CD4-positive, CD25-positive, alpha-beta regulatory T cell (primary cell): ENCODE data around the gene NCAPH2. TPM values are rescaled to one million over a fixed set of nuclear protein-coding genes. Genes with fewer than 3 reads are reported as not detected.

ENCODE experiments used
- polyA plus RNA-seq, 4 donors: library from polyadenylated mRNA; unstranded; fragments of 300-500 nt; fragmentation: Illumina TruSeq; gene quantifications; one replicate each; pipeline ENCODE4 v1.2.3, GENCODE V29; 2021
- total RNA-seq: library from RNA; stranded (reverse); gene quantifications from one replicate; pipeline ENCODE4 v1.2.3, GENCODE V29; 2022

Gene NCAPH2
- total and polyA plus RNA-seq, 5 donors from 2014 or later: 35.8 to 112 (median 41.7) TPM

Other genes starting within 250 kb of the NCAPH2 start
- 2.0 TPM for gene MAPK12, start 246.5 kb upstream of the NCAPH2 start, total RNA-seq
- under 1 TPM in 2 of 4 donors, not detected in 2; 0.03 to 0.05 TPM for gene MAPK12, start 246.5 kb upstream of the NCAPH2 start, polyA plus RNA-seq
- gene MAPK11, start 237.8 kb upstream of the NCAPH2 start, total RNA-seq: 9.3 TPM
- gene MAPK11, start 237.8 kb upstream of the NCAPH2 start, polyA plus RNA-seq: under 1 TPM; 0.10 to 0.52 (median 0.21) TPM
- 3.7 TPM for gene PLXNB2, start 200.6 kb upstream of the NCAPH2 start, total RNA-seq
- gene PLXNB2, start 200.6 kb upstream of the NCAPH2 start, polyA plus RNA-seq: under 1 TPM in 3 of 4 donors, not detected in 1; 0.36 to 0.67 (median 0.42) TPM
- 2.1 TPM for gene DENND6B, start 181.2 kb upstream of the NCAPH2 start, total RNA-seq
- gene DENND6B, start 181.2 kb upstream of the NCAPH2 start, polyA plus RNA-seq: under 1 TPM; 0.48 to 0.69 (median 0.53) TPM
- 85.7 TPM for gene PPP6R2, start 164.9 kb upstream of the NCAPH2 start, total RNA-seq
- 10 to 100 TPM; 15.9 to 19.4 (median 17.2) TPM for gene PPP6R2, start 164.9 kb upstream of the NCAPH2 start, polyA plus RNA-seq
- 220 TPM for gene SBF1, start 33.2 kb upstream of the NCAPH2 start, total RNA-seq
- 10 to 100 TPM; 16.2 to 29.7 (median 17.6) TPM for gene SBF1, start 33.2 kb upstream of the NCAPH2 start, polyA plus RNA-seq
- 1.9 TPM for gene ADM2, start 26.7 kb upstream of the NCAPH2 start, total RNA-seq
- gene ADM2, start 26.7 kb upstream of the NCAPH2 start, polyA plus RNA-seq: under 1 TPM; 0.06 to 0.95 (median 0.28) TPM
- not detected for gene MIOX, start 21.4 kb upstream of the NCAPH2 start, total RNA-seq
- not detected for gene MIOX, start 21.4 kb upstream of the NCAPH2 start, polyA plus RNA-seq
- gene LMF2, start 522 bp upstream of the NCAPH2 start, total RNA-seq: 113 TPM
- gene LMF2, start 522 bp upstream of the NCAPH2 start, polyA plus RNA-seq: 10 to 100 TPM; 21.5 to 24.2 (median 21.7) TPM
- 14.6 TPM for gene SCO2, start 17.4 kb downstream of the NCAPH2 start, total RNA-seq
- gene SCO2, start 17.4 kb downstream of the NCAPH2 start, polyA plus RNA-seq: 10 to 100 TPM in 1 of 4 donors, 1 to 10 TPM in 3; 6.4 to 10.4 (median 7.7) TPM
- gene TYMP, start 21.8 kb downstream of the NCAPH2 start, total RNA-seq: 46.9 TPM
- 10 to 100 TPM; 29.2 to 65.2 (median 44.4) TPM for gene TYMP, start 21.8 kb downstream of the NCAPH2 start, polyA plus RNA-seq
- 5.9 TPM for gene KLHDC7B, start 37.7 kb downstream of the NCAPH2 start, total RNA-seq
- gene KLHDC7B, start 37.7 kb downstream of the NCAPH2 start, polyA plus RNA-seq: 10 to 100 TPM in 1 of 4 donors, 1 to 10 TPM in 3; 5.6 to 11.7 (median 8.4) TPM
- not detected for gene SYCE3, start 54.7 kb downstream of the NCAPH2 start, total RNA-seq
- gene SYCE3, start 54.7 kb downstream of the NCAPH2 start, polyA plus RNA-seq: not detected
- gene CPT1B, start 70.2 kb downstream of the NCAPH2 start, total RNA-seq: 71.8 TPM
- under 1 TPM in 3 of 4 donors, not detected in 1; 0.25 to 0.76 (median 0.27) TPM for gene CPT1B, start 70.2 kb downstream of the NCAPH2 start, polyA plus RNA-seq
- gene CHKB, start 74.6 kb downstream of the NCAPH2 start, total RNA-seq: 162 TPM
- 10 to 100 TPM; 39.8 to 51.7 (median 43.4) TPM for gene CHKB, start 74.6 kb downstream of the NCAPH2 start, polyA plus RNA-seq
- gene MAPK8IP2, start 92.6 kb downstream of the NCAPH2 start, total RNA-seq: 0.30 TPM
- not detected for gene MAPK8IP2, start 92.6 kb downstream of the NCAPH2 start, polyA plus RNA-seq
- gene ARSA, start 119.9 kb downstream of the NCAPH2 start, total RNA-seq: 81.3 TPM
- gene ARSA, start 119.9 kb downstream of the NCAPH2 start, polyA plus RNA-seq: 10 to 100 TPM in 3 of 4 donors, 1 to 10 TPM in 1; 8.0 to 11.3 (median 10.5) TPM
- 0.67 TPM for gene SHANK3, start 164.6 kb downstream of the NCAPH2 start, total RNA-seq
- gene SHANK3, start 164.6 kb downstream of the NCAPH2 start, polyA plus RNA-seq: not detected
- not detected for gene ACR, start 230.0 kb downstream of the NCAPH2 start, total RNA-seq
- gene ACR, start 230.0 kb downstream of the NCAPH2 start, polyA plus RNA-seq: not detected